Ishikawa (cell line): ENCODE results near the gene SPATA2L.

Source experiments
- CEBPB ChIP-seq: IDR thresholded peaks from 2 replicates; pipeline ENCODE4 v1.6.1; 2012
- CREB1 ChIP-seq: IDR thresholded peaks from 2 replicates; pipeline ENCODE4 v1.6.1; 2012; ENCODE audit warnings: low read depth
- EGR1 ChIP-seq: IDR thresholded peaks from 2 replicates; pipeline ENCODE4 v1.6.1; 2012
- EP300 ChIP-seq: IDR thresholded peaks from 2 replicates; pipeline ENCODE4 v1.6.1; 2012; ENCODE audit warnings: borderline replicate concordance
- FOXM1 ChIP-seq: IDR thresholded peaks from 2 replicates; pipeline ENCODE4 v1.6.1; 2012; ENCODE audit warnings: low read depth, borderline replicate concordance
- NFIC ChIP-seq: IDR thresholded peaks from 2 replicates; pipeline ENCODE4 v1.6.1; 2012
- RAD21 ChIP-seq: IDR thresholded peaks from 2 replicates; pipeline ENCODE4 v1.6.1; 2012; ENCODE audit warnings: low read depth
- TAF1 ChIP-seq: IDR thresholded peaks from 2 replicates; pipeline ENCODE4 v1.6.1; 2012; ENCODE audit warnings: low read depth, mild to moderate bottlenecking
- TCF12 ChIP-seq: IDR thresholded peaks from 2 replicates; pipeline ENCODE4 v1.6.1; 2012; ENCODE audit warnings: low read depth
- TEAD4 ChIP-seq: IDR thresholded peaks from 2 replicates; pipeline ENCODE4 v1.6.1; 2012
- YY1 ChIP-seq: IDR thresholded peaks from 2 replicates; pipeline ENCODE4 v1.6.1; 2012; ENCODE audit warnings: low read depth
- ZBTB7A ChIP-seq: IDR thresholded peaks from 2 replicates; pipeline ENCODE4 v1.6.1; 2012; ENCODE audit warnings: low read depth
- TF ChIP-seq, protein P1 (sequence below): IDR thresholded peaks from 2 replicates; pipeline ENCODE4 v1.6.1; 2012
- TF ChIP-seq, protein P2 (sequence below): IDR thresholded peaks from 2 replicates; pipeline ENCODE4 v1.6.1; 2012; ENCODE audit warnings: low read depth, mild to moderate bottlenecking
- TF ChIP-seq, protein P3 (sequence below): IDR thresholded peaks from 2 replicates; pipeline ENCODE4 v1.6.1; 2012

Gene SPATA2L, protein sequence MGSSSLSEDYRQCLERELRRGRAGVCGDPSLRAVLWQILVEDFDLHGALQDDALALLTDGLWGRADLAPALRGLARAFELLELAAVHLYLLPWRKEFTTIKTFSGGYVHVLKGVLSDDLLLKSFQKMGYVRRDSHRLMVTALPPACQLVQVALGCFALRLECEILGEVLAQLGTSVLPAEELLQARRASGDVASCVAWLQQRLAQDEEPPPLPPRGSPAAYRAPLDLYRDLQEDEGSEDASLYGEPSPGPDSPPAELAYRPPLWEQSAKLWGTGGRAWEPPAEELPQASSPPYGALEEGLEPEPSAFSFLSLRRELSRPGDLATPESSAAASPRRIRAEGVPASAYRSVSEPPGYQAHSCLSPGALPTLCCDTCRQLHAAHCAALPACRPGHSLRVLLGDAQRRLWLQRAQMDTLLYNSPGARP

DNA sequence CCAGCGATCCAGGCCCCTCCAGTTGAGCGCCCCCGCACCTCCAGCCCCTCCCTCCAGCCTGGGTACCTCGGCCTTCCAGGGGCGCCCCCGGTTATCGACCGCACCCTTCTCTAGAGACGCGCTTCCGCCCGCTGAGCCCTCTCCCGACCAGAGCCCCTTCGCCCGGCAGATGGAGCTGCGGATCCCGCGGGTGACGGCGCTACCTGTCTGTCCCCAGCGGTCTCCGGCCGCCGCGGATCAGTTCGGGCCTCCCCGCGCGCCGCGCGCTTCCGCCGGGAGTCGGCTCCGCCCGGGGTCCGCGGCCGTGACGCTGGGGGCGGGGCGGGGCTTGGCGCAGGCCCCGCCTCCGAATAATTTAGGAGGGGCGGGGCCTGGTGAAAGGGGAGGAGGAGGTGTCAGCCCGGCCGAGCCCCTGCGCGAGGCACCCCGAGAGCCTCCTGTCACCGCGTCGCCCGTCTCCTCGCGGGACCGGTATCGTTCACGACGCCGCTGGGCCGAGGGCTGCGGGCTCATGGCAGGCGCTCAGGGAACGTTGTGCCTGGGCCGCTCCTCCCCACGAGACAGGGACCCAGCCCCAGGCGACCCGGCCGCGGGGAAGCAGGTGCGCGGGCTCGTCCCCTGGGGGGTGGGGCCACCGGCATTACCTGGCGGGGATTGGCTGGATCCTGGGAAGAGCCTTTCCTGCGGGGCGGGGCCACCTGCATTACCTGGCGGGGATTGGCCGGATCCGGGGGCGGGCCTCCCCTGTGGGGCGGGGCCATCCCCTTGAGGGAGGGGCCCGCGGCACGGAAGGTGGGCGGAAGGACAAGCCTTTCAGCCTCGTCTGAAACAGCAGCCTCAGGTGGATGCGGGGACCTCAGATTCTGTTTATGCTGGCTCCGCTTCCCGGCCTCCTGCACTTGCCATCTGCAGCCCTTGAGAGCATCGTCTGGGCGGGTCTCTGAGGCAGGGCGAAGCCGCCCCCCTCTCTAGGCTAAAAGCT, at the start of gene SPATA2L:
SPATA2L (minus strand) TSS at position 281 of the 982 bp plus-strand sequence. CDS start 473 bp downstream, outside the sequence.
- TF ChIP-seq, protein P1, sequence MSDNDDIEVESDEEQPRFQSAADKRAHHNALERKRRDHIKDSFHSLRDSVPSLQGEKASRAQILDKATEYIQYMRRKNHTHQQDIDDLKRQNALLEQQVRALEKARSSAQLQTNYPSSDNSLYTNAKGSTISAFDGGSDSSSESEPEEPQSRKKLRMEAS, result peak; percentile 66
- TF ChIP-seq FOXM1, result no peak
- no peak for TF ChIP-seq TEAD4
- 0 out of 2 replicates have a peak, but pooled peaks have one; percentile 23 for TF ChIP-seq YY1
- TF ChIP-seq CEBPB, result no peak
- TF ChIP-seq EP300, result no peak
- peak; percentile 63 for TF ChIP-seq EGR1
- peak; percentile 64; the same call in 1 of the 2 replicates for TF ChIP-seq TAF1

DNA sequence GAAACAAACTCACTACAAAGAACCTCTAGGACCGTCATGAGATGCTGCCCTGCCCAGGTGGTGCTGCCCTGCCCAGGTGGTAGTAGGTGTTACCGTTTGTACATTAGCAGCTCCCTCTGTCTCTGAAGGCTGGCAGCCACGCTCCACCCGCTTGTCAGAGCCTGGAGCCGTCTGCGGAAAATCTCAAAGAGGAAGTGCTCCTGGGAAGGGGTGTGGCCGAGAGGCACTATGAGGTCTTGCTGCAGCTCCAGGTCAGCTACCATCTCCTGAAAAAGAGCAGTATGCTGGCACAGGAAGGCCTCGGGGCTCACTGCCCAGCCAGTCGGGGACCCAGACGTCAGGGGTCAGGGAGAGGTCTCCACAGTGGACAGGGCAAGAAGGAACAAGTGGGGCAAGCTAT, 48.1 kb upstream of the SPATA2L start:
- TF ChIP-seq RAD21, result no peak
- no peak for TF ChIP-seq EP300
- no peak for TF ChIP-seq FOXM1
- TF ChIP-seq, protein P2, sequence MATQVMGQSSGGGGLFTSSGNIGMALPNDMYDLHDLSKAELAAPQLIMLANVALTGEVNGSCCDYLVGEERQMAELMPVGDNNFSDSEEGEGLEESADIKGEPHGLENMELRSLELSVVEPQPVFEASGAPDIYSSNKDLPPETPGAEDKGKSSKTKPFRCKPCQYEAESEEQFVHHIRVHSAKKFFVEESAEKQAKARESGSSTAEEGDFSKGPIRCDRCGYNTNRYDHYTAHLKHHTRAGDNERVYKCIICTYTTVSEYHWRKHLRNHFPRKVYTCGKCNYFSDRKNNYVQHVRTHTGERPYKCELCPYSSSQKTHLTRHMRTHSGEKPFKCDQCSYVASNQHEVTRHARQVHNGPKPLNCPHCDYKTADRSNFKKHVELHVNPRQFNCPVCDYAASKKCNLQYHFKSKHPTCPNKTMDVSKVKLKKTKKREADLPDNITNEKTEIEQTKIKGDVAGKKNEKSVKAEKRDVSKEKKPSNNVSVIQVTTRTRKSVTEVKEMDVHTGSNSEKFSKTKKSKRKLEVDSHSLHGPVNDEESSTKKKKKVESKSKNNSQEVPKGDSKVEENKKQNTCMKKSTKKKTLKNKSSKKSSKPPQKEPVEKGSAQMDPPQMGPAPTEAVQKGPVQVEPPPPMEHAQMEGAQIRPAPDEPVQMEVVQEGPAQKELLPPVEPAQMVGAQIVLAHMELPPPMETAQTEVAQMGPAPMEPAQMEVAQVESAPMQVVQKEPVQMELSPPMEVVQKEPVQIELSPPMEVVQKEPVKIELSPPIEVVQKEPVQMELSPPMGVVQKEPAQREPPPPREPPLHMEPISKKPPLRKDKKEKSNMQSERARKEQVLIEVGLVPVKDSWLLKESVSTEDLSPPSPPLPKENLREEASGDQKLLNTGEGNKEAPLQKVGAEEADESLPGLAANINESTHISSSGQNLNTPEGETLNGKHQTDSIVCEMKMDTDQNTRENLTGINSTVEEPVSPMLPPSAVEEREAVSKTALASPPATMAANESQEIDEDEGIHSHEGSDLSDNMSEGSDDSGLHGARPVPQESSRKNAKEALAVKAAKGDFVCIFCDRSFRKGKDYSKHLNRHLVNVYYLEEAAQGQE, result no peak
- TF ChIP-seq TCF12, result no peak
- no peak for TF ChIP-seq TEAD4
- TF ChIP-seq, protein P3, sequence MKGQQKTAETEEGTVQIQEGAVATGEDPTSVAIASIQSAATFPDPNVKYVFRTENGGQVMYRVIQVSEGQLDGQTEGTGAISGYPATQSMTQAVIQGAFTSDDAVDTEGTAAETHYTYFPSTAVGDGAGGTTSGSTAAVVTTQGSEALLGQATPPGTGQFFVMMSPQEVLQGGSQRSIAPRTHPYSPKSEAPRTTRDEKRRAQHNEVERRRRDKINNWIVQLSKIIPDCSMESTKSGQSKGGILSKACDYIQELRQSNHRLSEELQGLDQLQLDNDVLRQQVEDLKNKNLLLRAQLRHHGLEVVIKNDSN, result no peak
- TF ChIP-seq CREB1, result no peak
- TF ChIP-seq, protein P1, result no peak
- TF ChIP-seq CEBPB, result no peak
- TF ChIP-seq YY1, result no peak
- no peak for TF ChIP-seq TAF1
- no peak for TF ChIP-seq ZBTB7A

DNA sequence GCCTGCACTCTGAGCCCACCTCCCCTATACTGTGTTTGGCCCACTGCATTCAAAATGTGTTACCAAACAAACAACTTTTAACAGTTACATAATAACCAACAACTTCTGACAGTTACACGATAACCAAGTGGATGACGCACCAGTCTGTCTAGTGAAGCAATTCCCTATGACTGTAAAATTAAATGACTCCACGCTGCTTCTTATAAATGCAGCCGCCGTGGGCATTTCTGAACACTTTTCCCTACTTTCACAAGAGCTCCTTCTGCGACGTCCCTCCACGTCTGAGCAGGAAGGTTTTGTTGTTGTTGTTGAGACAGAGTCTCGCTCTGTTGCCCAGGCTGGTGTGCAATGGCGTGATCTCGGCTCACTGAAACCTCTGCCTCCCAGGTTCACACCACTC, 47.4 kb upstream of the SPATA2L start:
- TF ChIP-seq CREB1 (no peak), YY1 (no peak), NFIC (no peak), RAD21 (no peak), EGR1 (no peak), TAF1 (no peak), ZBTB7A (no peak), CEBPB (no peak), FOXM1 (no peak), TCF12 (no peak), EP300 (no peak), TEAD4 (no peak)
- TF ChIP-seq, protein P2, result no peak
- TF ChIP-seq, protein P3, result no peak
- TF ChIP-seq, protein P1, result no peak

DNA sequence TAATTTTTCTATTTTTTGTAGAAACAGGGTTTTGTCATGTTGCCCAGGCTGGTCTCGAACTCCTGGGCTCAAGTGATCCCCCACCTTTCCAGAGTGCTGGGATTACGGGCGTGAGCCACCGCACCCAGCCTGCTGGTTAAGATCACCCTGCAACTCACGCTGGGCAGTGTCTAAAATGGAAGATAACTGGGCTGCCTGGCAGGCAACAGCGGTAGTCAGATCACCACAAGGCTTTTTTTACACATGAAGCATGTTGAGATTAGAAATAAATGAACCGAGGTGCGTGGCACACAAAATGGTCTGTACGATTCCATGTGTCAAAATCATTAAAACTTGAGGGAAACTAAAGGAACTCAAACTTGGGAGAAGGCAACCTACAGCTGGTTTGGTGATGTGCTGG, 46.6 kb upstream of the SPATA2L start:
- TF ChIP-seq EP300 (no peak), RAD21 (no peak), NFIC (no peak), TCF12 (no peak), CEBPB (no peak), FOXM1 (no peak), ZBTB7A (no peak), TEAD4 (no peak), YY1 (no peak), CREB1 (no peak)
- TF ChIP-seq, protein P3, result no peak
- TF ChIP-seq, protein P2, result no peak
